Immature natural killer cell (primary cell): ENCODE measurements around the gene ACSS1. TPM values are rescaled to one million over a fixed set of nuclear protein-coding genes. Genes with fewer than 3 reads are reported as not detected.

ENCODE experiments used
- DNase-seq, 3 donors: peaks; one replicate each; pipeline ENCODE4 v3.0.0; 2022; ENCODE audit warnings: mixed read lengths in 1 of 3
- H3K27ac Mint-ChIP-seq, 6 donors: one replicate each; pipeline ENCODE4 v1.8.0; 2020; ENCODE audit warnings: mixed read lengths in 6 of 6, mild to moderate bottlenecking in 5 of 6, inconsistent platforms in 4 of 6, moderate library complexity in 3 of 6
- H3K27me3 Mint-ChIP-seq, 3 donors: one replicate each; pipeline ENCODE4 v1.8.0; 2020 to 2021; ENCODE audit warnings: low read depth in 3 of 3, mild to moderate bottlenecking in 3 of 3, mixed read lengths in 3 of 3, moderate library complexity in 3 of 3, inconsistent platforms in 1 of 3
- H3K36me3 Mint-ChIP-seq, 3 donors: one replicate each; pipeline ENCODE4 v1.8.0; 2020; ENCODE audit warnings: mixed read lengths in 3 of 3, inconsistent platforms in 2 of 3, mild to moderate bottlenecking in 2 of 3
- H3K4me1 Mint-ChIP-seq, 2 donors: one replicate each; pipeline ENCODE4 v1.8.0; 2020; ENCODE audit warnings: inconsistent platforms in 2 of 2, mild to moderate bottlenecking in 2 of 2, mixed read lengths in 2 of 2, moderate library complexity in 1 of 2
- H3K4me3 Mint-ChIP-seq, 5 donors: one replicate each; pipeline ENCODE4 v1.8.0; 2020; ENCODE audit warnings: mild to moderate bottlenecking in 5 of 5, mixed read lengths in 5 of 5, inconsistent platforms in 3 of 5, moderate library complexity in 3 of 5
- H3K9me3 Mint-ChIP-seq, 6 donors: one replicate each; pipeline ENCODE4 v1.8.0; 2020; ENCODE audit warnings: mild to moderate bottlenecking in 6 of 6, mixed read lengths in 6 of 6, inconsistent platforms in 4 of 6, moderate library complexity in 3 of 6
- polyA plus RNA-seq, 3 donors: library from polyadenylated mRNA; unstranded; fragments of 300-500 nt; fragmentation: Illumina TruSeq; gene quantifications; one replicate each; pipeline ENCODE4 v1.2.3, GENCODE V29; 2021

Gene ACSS1
- polyA plus RNA-seq, 3 donors from 2014 or later, result 66.6 to 85.2 (median 83.7) TPM

GRCh38 chr20:25083773-25084625, 26.1 kb upstream of the ACSS1 start:
- Mint-ChIP-seq H3K4me1 (peaks cover 0 to 7% of the 10 kb centered on the region in 2 donors), H3K4me3 (peak overlapping the region in 1 of 5 donors; percentile 64), H3K27me3 (peaks cover 36 to 52% (median 40%) of the 10 kb centered on the region in 3 donors), H3K9me3 (no peaks in the 10 kb centered on the region), H3K36me3 (peaks cover 0 to 12% (median 4%) of the 10 kb centered on the region in 3 donors), H3K27ac (no peak overlapping the region)
- DNase-seq, result peak in 2 of 3 donors; percentile 28 to 31

GRCh38 chr20:25083141-25083772, 25.3 kb upstream of the ACSS1 start:
- Mint-ChIP-seq H3K9me3 (no peaks in the 10 kb centered on the region), H3K4me1 (peaks cover 0 to 7% of the 10 kb centered on the region in 2 donors), H3K4me3 (peak overlapping the region in 1 of 5 donors; percentile 17), H3K27ac (no peak overlapping the region), H3K36me3 (peaks cover 0 to 12% (median 4%) of the 10 kb centered on the region in 3 donors), H3K27me3 (peaks cover 38 to 55% (median 42%) of the 10 kb centered on the region in 3 donors)
- DNase-seq, result no peak

- H3K27ac Mint-ChIP-seq, result no peak overlapping the region
Measured at GRCh38 chr20:25082498-25082873, 24.5 kb upstream of the ACSS1 start.

GRCh38 chr20:25081730-25082497, 24.0 kb upstream of the ACSS1 start, which contains the start of gene VSX1:
Gene VSX1, minus strand, starts transcription at chr20:25082141. Its CDS starts 45 bp downstream, at chr20:25082096.
- peak within 1 kb of the TSS in 1 of 5 donors; percentile 24 for H3K4me3 Mint-ChIP-seq
- H3K27me3 Mint-ChIP-seq, result peaks cover 40 to 58% (median 44%) of the 10 kb centered on the region in 3 donors
- H3K36me3 Mint-ChIP-seq, result peaks cover 0 to 12% (median 4%) of the 10 kb centered on the region in 3 donors
- H3K27ac Mint-ChIP-seq, result no peak within 1 kb of the TSS
- DNase-seq, result no peak
- peaks cover 0 to 8% of the 10 kb centered on the region in 2 donors for H3K4me1 Mint-ChIP-seq
- H3K9me3 Mint-ChIP-seq, result no peaks in the 10 kb centered on the region

More at GRCh38 chr20:25082498-25082873, 24.5 kb upstream of the ACSS1 start:
- peaks cover 37 to 57% (median 44%) of the 10 kb centered on the region in 3 donors for H3K27me3 Mint-ChIP-seq
- peaks cover 0 to 7% of the 10 kb centered on the region in 2 donors for H3K4me1 Mint-ChIP-seq
- no peak for DNase-seq
- H3K9me3 Mint-ChIP-seq, result no peaks in the 10 kb centered on the region
- peaks cover 0 to 12% (median 4%) of the 10 kb centered on the region in 3 donors for H3K36me3 Mint-ChIP-seq
- H3K4me3 Mint-ChIP-seq, result peak overlapping the region in 1 of 5 donors; percentile 24

- no peak overlapping the region for H3K4me3 Mint-ChIP-seq
- H3K36me3 Mint-ChIP-seq, result peaks cover 0 to 7% (median 4%) of the 10 kb centered on the region in 3 donors
- H3K27me3 Mint-ChIP-seq, result peaks cover 35 to 54% (median 42%) of the 10 kb centered on the region in 3 donors
- no peaks in the 10 kb centered on the region for H3K9me3 Mint-ChIP-seq
- H3K4me1 Mint-ChIP-seq, result peaks cover 0 to 9% of the 10 kb centered on the region in 2 donors
- H3K27ac Mint-ChIP-seq, result no peak overlapping the region
- peak in 2 of 3 donors; percentile 27 to 29 for DNase-seq
Measured at GRCh38 chr20:25081065-25081729, 23.3 kb upstream of the ACSS1 start.

GRCh38 chr20:25079171-25079570, 21.2 kb upstream of the ACSS1 start:
- H3K27me3 Mint-ChIP-seq, result peaks cover 29 to 48% (median 37%) of the 10 kb centered on the region in 3 donors
- no peak overlapping the region for H3K27ac Mint-ChIP-seq
- H3K4me3 Mint-ChIP-seq, result no peak overlapping the region
- DNase-seq, result no peak
- peaks cover 0 to 9% of the 10 kb centered on the region in 2 donors for H3K4me1 Mint-ChIP-seq
- H3K9me3 Mint-ChIP-seq, result no peaks in the 10 kb centered on the region
- peaks cover 0 to 4% (median 4%) of the 10 kb centered on the region in 3 donors for H3K36me3 Mint-ChIP-seq

- Mint-ChIP-seq H3K27ac (no peak overlapping the region), H3K4me1 (peaks cover 0 to 7% of the 10 kb centered on the region in 2 donors), H3K27me3 (peaks cover 29 to 53% (median 33%) of the 10 kb centered on the region in 3 donors), H3K4me3 (no peak overlapping the region), H3K9me3 (no peaks in the 10 kb centered on the region), H3K36me3 (peaks cover 0 to 4% (median 4%) of the 10 kb centered on the region in 3 donors)
- no peak for DNase-seq
Measured at GRCh38 chr20:25078662-25079061, 20.7 kb upstream of the ACSS1 start.

GRCh38 chr20:25077610-25078169, 19.8 kb upstream of the ACSS1 start:
- DNase-seq, result no peak
- Mint-ChIP-seq H3K4me1 (peaks cover 0 to 4% of the 10 kb centered on the region in 2 donors), H3K27me3 (peaks cover 28 to 52% (median 29%) of the 10 kb centered on the region in 3 donors), H3K36me3 (peaks cover 0 to 4% (median 4%) of the 10 kb centered on the region in 3 donors), H3K27ac (no peak overlapping the region), H3K4me3 (no peak overlapping the region), H3K9me3 (no peaks in the 10 kb centered on the region)

- DNase-seq, result no peak
- peaks cover 0 to 4% of the 10 kb centered on the region in 2 donors for H3K4me1 Mint-ChIP-seq
- no peak overlapping the region for H3K4me3 Mint-ChIP-seq
- no peaks in the 10 kb centered on the region for H3K9me3 Mint-ChIP-seq
- H3K27ac Mint-ChIP-seq, result no peak overlapping the region
- H3K36me3 Mint-ChIP-seq, result peaks cover 0 to 4% (median 4%) of the 10 kb centered on the region in 3 donors
- peaks cover 23 to 48% (median 23%) of the 10 kb centered on the region in 3 donors for H3K27me3 Mint-ChIP-seq
Measured at GRCh38 chr20:25076731-25077609, 19.0 kb upstream of the ACSS1 start.

GRCh38 chr20:25076201-25076600, 18.3 kb upstream of the ACSS1 start:
- no peak for DNase-seq
- H3K27ac Mint-ChIP-seq, result no peak overlapping the region
- H3K27me3 Mint-ChIP-seq, result peaks cover 24 to 54% (median 27%) of the 10 kb centered on the region in 3 donors
- H3K4me1 Mint-ChIP-seq, result peaks cover 0 to 4% of the 10 kb centered on the region in 2 donors
- H3K36me3 Mint-ChIP-seq, result peaks cover 0 to 4% (median 4%) of the 10 kb centered on the region in 3 donors
- no peak overlapping the region for H3K4me3 Mint-ChIP-seq
- H3K9me3 Mint-ChIP-seq, result no peaks in the 10 kb centered on the region

- H3K9me3 Mint-ChIP-seq, result peaks cover 0 to 1% (median 0%) of the 10 kb centered on the region in 6 donors
- DNase-seq, result no peak
- no peak overlapping the region for H3K27ac Mint-ChIP-seq
- peaks cover 0 to 2% of the 10 kb centered on the region in 2 donors for H3K4me1 Mint-ChIP-seq
- no peaks in the 10 kb centered on the region for H3K36me3 Mint-ChIP-seq
- peaks cover 11 to 35% (median 15%) of the 10 kb centered on the region in 3 donors for H3K27me3 Mint-ChIP-seq
- H3K4me3 Mint-ChIP-seq, result no peak overlapping the region
Measured at GRCh38 chr20:25073544-25073943, 15.6 kb upstream of the ACSS1 start.
